ENCODE measurements around the gene TREML1.

DNA sequence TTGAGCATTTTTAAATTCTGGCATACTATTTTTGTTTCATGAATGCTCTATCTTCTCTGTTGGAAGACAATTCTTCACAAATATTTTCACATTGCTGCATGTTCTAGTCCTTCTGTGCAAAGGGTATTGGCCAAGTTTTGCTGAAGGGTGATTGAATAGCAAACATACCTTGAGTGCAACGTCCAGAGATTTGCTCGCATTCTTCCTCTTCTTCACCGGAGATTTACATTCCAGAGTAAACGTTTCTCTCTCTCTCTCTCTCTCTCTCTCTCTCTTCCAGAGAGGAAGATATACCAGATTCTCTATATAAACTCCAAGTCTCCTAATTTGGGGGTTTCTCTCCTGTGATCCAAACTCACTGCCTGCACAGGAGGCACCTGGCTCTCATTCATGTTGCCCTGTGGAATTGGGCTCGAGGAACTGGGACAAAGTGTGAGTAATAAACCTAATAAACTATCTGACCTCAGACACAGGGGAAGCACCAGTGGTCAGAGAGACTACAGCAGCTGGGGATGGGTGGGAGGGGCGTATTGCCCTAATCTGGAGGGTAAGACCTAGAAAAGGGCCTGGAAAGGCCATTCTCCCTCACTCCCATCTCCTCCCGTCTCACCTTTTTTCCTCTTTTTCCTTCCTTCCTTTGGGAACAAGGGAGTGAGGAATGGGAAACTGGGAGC lies 1.1 kb upstream of the TREML1 start:
- TF ChIP-seq POLR2A (IDR thresholded peaks at IDR 0.05) (no peak), POLR2AphosphoS5 (IDR thresholded peaks at IDR 0.05) (no peak), EP300 (IDR thresholded peaks at IDR 0.05) (no peak)
- TF ChIP-seq, protein P1, sequence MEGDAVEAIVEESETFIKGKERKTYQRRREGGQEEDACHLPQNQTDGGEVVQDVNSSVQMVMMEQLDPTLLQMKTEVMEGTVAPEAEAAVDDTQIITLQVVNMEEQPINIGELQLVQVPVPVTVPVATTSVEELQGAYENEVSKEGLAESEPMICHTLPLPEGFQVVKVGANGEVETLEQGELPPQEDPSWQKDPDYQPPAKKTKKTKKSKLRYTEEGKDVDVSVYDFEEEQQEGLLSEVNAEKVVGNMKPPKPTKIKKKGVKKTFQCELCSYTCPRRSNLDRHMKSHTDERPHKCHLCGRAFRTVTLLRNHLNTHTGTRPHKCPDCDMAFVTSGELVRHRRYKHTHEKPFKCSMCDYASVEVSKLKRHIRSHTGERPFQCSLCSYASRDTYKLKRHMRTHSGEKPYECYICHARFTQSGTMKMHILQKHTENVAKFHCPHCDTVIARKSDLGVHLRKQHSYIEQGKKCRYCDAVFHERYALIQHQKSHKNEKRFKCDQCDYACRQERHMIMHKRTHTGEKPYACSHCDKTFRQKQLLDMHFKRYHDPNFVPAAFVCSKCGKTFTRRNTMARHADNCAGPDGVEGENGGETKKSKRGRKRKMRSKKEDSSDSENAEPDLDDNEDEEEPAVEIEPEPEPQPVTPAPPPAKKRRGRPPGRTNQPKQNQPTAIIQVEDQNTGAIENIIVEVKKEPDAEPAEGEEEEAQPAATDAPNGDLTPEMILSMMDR (IDR thresholded peaks at IDR 0.05), result no peak
